HG03442 (cell line): ENCODE data around the gene C8B.

ENCODE experiments used
- ATAC-seq: cut with Tn5 transposase; IDR thresholded peaks from one replicate; pipeline ENCODE4 v1.9.1; 2021; ENCODE audit warnings: mild to moderate bottlenecking, moderate library complexity; ENCODE audit not compliant: unreplicated experiment

The C8B gene

DNA sequence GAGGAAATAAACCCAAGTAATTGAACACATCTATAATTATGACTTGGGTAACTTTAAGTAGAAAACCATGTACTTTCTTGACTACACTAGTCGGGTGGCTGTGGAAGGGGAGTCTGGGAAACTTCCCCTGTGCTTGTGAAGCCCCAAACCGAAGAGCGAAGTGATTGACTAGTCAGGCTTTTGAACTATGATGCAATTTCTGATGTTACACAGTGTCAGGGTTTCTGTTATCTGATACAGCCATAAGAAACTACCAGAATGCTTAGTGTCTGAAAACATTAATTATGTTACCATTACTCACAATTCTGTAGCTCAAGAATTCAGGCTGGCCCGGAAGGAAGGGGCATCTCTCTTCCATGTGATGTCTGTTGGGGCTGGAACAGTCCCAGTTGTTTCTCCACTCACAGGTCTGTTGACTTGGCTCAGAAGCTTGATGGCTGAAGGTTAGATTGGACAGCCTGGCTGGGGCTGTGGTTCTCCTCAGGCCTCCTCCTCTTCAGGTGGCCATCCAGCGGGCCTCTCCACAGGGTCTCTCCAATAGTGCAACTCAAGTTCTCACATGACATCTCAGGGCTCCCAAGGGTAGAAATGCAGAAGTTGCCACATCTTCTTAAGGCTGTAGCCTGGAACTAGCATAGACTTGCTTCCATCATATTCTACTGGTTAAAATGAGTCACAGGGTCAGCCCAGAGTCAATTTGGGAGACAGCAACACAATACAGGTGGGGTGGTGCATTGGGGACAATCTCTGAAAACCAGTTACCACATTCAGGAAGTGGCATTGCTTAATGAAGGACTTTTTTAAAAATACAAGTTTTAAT lies 8.3 kb upstream of the C8B start:
- ATAC-seq = no peak

DNA sequence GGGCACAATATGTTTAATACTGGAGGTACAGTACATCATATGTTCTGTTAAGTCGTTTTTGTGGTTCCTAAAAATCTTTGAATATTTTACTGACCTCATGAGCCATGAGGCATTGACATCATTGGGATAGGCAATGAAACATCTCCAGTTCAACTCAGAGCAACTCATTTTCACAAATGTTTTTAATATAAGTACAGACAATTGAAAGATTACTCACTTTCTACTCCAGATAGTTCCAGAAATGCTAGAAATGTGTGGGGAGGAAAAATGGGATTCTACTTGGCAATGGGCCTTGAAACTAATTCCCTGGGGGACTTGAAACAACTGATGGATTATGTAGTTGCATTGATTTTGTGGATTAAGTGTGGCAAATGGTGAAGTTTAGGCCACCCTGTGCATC lies 7.2 kb upstream of the C8B start:
- ATAC-seq = no peak

DNA sequence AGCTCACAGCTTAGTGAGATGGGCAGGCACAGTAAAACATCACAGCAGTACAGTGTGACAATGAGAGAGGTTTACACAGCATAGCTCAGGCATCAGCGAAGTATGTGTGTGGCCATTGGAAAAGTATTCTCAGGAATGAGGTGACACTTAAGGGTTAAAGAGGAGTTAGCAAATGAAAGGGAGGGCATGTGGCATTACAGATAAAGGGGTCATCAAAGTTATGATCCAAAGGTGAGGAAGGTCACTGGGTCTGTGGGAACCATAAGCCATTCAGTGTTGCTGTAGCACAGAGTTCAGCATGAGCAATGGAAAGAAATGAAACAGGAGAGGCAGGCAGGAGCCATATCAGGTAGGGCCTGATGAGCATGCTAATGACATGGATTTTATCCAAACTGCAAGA lies 4.5 kb upstream of the C8B start:
- ATAC-seq = no peak

DNA sequence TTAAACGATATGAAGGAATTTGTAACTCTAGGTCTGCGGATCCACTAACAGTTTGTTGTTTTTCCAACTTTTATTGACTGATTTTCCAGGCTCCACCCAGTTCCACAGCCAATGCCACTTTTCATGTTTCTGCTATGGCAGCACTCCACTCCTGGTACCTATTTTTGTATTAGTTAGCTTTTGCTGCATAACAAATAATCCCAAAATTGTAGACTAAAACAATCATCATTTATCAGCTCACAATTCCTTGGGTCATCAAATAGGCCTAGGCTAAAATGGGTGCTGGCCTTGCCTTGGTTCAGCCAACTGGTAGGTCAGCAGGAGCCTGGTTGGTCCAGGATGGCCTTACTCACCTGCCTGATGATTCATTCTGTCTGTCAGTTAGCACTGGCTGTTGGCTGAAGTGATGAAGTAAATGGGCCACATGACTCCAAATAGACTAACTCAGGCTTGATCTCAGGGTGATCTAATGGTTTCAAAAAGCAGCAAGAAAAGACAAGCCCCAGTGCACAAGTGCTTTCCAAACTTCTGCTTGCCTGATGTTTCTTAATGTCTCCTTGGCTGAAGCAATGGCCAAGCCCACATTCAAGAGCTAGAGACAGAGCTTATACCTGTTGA lies 3.2 kb upstream of the C8B start:
- no peak for ATAC-seq

DNA sequence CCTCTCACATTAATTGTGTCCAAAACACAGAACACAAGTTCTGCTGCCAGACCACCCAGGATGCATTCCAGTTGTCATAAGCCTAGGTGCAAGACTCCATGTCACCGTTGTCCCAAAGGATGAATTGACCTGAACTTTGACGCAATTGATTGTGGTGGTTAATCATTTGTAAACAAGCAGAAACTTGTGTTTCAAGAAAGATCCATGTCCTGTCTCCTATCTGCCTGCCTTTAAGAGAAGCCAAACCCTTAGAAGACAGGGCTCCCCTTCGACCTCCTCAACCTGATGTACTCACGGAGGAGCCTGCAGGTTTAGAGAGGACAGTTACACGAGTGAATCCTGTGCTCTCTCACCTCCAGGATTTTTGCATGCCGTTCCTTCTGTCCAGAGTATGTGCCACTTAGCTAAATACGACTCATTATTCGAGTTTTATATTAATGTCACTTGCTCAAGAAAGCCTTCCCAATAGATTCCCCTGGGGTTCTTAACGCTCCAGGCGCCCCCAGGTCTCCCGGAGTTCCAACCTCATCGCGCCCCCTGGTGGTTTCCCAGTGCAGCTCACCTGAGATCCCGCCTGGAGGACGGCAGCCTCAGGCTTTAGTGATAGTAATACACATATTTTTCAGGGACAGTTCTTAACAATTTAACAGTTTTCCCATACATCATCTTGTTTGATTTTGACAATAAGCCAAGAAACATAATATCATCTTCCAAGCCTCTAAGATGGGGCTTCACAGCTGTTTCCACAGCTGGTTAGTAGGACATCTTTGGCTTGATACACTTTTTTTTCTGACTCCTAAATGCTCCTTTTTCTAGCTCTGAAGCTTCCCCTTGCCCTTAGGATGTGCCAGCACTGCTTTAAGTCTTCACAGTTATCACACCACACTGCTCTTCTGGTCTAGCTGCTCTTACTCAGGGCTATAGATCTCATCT lies 2.4 kb upstream of the C8B start:
- no peak for ATAC-seq

DNA sequence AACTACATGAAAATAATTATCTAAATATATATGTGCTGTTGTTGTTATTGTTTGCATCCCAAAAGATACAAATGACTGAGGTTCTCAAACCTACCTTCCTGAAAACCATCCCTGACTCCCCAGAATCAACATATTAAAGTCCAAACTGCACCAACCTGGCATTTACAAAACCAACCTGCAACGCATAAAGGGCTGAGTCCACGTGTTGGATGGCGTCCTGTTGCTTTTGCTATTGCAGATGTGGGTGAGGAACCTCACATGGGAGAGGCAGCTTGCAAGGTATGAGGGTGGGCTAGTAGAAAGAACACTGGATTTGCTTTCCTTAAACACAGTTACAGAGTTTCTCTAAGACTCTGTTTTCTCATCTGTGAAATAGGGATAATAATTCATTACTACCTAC lies 1.5 kb upstream of the C8B start:
- no peak for ATAC-seq

DNA sequence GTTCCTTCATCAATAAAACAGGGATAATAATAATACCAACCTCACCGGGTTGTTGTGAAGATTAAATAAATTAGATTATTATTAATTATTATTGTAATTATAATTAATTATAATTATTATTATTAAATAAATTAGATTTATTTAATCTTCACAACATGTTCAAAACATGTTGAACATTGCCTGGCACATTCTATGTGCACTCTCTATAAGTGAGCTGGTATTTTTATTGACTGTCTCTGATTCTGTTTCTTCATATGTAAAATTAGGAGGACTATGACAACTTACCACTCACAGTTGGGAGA lies 834 bp upstream of the C8B start:
- no peak for ATAC-seq

DNA sequence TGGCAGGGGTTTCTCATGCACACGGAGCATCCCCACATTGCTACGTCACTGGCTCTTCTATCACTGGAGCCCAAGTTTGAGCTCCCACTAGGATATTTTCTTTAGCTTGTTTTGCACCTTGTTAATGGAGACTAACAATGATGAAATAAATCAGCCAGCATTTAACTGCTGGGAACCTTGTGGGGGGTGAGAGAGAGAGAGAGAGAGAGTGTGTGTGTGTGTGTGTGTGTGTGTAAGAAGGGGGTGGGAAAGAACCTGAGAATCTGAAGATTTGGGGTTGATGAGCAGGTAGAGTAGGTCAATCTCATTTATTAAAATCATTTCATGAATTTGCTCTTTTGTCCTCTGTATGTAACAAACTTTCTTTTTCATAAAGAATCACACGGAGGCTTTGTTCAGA lies 624 bp downstream of the C8B start:
- ATAC-seq = no peak

DNA sequence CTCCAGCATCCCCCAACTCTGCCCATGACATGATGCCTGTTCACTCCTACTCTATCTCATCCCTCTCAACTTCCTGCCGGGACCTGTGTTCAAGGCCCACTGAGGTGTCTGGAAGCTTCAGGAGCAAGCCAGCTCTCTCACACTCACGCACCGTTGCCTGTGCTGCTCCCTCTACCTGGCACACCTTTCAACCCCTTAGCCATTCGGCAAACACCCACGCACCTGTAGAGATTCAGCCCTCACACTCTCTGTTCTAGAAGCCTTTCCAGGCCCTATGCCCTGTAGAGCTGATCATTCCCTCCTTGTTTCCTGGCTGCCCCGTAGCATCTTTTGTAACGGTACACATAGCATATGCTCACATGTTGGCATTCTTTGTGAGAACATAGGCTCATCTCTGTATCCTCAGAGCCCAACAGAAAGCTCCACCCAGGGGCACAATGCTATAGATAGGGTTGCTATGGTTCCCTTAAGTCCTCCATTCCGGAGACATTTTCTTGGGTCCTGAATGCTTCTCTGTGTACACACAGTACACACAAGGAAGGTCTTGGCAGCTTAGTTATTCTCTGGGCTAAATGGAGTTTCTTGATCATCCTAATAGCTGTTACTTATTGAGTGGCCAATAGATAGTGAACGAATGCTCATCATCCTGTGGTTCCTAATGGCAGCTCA lies 1.3 kb downstream of the C8B start:
- ATAC-seq = no peak

DNA sequence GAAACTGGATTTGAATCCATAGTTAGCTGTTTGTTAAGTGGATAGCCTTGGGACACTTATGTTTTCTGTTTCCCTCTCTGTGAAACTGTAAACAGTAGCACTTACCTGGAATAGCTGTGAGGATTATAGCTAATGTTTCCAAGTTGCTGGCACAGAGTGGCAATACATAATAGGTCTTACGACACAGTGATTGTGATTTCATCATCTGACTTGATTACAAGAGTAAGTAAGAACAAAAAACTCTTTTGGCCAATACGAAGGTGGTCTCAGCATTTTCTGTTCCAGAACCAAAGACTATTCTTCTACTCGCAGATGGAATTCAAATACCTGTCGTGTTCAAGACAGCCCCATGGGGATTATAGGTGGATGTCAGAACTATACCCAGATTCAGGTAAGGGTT lies 2.1 kb downstream of the C8B start:
- ATAC-seq = no peak

DNA sequence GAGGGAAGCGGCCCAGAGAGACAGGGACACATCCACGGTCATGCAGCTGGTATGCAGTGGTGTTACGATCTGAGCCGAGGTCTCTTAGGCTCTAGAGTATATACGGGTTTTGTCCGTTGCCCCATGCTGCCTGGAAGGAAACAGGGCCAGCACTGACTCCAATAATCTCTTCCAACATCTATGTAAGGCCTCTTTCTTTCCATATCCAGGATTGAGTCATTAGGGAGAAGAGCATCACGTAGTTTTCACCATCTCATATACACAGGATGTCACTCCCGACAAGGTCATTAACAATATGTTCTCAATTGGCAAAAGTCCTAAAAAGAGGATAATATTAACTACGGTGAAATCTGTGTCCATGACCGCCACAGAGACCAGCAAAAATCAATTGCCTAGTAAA lies 4.4 kb downstream of the C8B start:
- no peak for ATAC-seq

DNA sequence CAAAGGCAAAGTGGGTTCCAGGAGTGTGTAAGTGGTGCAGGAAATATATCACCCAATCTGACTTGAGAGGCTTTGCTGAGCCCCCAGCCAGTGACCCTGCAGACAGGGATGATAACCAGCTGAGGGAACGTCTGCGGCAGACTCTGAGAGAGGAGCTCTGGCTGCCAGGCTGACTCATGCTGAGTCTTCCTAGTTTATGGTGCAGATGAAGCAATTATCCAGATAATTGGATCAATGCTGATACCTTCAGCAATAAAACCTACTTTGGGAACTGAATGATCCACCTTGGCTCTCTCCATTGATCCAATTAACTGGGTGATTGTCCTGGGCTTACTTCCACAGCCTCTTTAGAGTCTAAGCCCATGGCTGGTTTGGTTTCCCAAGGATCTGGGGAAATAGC lies 7.3 kb downstream of the C8B start:
- ATAC-seq = no peak

DNA sequence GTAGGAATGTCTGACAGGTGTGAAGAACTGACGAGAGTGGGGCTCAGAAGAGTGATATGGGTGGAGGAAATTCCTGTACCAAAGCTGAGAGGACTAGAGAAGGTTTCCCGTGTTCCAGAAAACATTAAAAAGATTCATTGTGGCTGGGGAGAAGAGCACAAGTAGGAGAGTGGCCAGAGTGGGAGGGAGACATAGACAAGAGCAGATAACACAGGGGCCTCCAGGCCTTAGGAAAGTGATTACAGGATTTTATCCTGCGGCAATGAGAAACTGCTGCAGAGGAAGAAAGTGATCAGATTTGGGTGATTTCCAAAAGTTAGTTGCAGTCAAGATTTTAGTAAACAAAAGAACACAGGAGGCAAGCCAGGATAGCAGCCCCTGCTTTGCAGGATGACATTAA lies 7.9 kb downstream of the C8B start:
- no peak for ATAC-seq

DNA sequence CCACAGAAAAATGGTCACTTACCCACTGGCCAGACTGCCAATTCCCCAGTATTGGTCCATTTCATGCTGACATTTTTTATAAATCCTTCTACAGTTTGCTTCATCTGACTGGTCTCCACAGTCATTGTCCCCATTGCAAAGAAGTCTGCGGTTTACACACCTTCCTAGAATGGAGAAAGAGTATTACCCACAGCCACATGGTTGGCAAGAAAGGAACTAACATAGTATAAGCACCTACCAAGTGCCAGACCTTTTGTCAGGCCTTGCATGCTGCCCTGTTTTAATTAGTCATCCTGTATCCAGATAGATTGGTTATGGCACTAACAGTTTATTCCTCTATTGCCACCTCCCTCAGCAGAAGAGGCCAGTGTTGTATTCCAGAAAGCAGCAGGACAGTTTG lies 11.2 kb downstream of the C8B start:
- no peak for ATAC-seq

DNA sequence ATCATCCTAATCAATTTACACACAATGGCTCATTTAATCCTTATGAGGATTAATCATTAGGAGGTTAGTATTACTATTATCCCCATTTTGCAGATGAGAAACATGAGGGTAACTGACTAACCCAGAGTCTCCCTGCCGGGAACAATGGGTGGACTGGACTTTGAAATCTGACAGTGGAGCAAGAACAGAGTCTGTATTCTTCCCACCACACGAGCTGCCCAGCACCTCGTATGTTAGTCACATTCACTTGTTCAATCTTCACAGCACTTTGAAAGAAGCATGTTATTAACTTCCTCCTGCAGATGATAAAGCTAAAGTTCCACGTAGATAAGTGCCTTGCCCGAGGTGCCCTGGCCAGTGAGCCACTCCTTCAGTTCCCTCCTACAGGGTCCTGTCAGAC lies 12.4 kb downstream of the C8B start:
- ATAC-seq = no peak

DNA sequence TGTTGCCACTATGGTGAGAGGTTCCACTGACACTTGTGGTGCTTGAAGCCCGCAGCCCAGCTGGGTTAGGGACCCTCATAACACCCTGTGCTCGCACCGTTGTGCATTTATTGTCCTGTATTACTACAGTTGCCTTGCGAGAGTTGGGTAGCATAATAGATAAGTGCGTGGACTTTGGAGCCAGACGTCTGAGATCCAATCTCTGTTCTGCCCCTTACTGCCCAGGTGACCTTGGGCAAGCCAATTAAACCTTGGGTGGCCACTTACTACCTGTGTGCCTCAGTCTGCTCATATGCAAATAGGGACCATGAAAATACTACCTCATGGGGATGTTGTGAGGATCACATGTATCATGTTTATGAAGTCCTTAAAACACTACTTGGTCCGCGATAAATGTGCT lies 13.3 kb downstream of the C8B start:
- no peak for ATAC-seq

DNA sequence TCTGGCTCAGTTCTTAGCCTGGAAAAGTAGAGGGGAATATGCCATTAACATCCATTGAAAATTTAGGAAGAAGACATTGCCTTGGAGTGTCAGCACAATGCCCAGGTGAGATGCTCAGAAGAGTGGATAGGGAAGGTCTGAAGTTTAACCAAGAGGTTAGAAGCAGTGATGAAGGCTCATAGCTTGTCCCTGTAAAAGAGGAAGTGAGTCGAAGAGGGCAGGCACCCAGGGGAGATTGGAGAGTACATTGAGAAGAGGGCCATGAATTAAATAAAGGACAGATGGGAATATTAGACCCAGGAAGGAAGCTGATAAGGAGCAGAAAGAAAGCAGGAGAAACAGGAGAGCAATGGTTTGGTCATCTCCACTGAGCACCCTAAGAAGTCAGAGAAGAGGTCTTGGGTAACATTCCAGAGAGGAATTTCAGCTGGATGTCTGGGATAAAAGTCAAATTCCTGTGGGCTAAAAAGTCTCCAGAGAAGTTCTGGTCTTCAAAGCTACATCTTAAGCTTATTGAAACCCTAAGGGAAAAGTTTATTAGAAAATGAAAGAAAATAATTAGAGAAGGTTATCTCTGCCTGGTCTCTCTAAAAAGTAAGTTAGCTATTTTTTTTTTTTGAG lies 17.3 kb downstream of the C8B start:
- no peak for ATAC-seq

DNA sequence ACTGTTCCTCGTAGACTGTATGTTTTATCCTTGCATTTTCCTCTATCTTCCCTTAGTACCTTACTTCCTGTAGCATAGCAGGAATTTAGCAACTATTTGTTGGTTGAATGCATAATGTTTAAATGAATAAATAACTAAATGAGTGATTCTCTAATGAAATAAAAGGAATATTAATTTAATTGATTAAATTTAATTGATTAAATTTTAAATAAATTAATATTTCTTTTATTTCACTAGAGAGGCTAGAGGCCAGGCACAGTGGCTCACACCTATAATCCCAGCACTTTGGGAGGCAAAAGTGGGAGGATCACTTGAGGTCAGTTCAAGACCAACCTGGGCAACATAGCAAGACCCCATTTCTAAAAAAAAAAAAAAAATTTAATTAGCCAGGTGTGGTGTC lies 25.8 kb downstream of the C8B start:
- ATAC-seq = no peak

DNA sequence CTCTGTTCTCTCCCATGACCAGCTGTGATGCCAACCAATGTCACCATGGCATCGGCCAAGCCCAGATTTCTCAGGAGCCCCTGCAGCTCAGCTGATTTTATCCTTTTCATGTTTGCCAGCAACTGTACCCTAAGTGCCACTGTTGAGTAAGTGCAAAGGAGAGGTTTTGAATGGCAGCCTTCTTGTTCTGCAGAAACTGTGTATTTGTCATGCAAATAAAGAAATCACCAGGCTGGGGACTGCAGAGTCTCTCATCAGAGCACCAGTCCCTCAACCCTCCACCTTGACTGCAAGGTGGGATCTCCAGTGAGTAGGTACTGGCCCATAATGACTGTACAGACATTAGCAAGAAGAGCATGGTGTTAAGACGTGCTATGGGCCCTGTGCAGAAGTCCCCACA lies 26.6 kb downstream of the C8B start:
- ATAC-seq = no peak

DNA sequence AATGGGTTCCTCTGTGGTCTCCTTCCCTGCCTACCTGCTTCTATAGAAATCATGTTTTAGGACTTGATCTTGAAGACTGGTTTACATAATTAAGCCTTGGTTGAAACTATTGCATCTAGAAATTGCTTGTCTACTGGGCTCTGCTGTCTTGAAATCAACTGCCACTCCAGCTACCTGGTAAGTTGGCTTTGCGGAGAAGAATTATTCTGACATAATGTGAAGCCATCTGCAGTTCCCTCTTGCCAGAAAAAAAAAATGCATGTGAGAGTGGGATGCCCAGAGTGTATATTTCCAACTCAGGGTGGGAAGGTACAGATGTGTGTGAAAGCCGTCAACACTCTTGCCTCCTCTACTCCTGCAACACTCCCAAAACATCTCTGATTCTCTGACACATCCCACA lies 27.2 kb downstream of the C8B start:
- no peak for ATAC-seq

DNA sequence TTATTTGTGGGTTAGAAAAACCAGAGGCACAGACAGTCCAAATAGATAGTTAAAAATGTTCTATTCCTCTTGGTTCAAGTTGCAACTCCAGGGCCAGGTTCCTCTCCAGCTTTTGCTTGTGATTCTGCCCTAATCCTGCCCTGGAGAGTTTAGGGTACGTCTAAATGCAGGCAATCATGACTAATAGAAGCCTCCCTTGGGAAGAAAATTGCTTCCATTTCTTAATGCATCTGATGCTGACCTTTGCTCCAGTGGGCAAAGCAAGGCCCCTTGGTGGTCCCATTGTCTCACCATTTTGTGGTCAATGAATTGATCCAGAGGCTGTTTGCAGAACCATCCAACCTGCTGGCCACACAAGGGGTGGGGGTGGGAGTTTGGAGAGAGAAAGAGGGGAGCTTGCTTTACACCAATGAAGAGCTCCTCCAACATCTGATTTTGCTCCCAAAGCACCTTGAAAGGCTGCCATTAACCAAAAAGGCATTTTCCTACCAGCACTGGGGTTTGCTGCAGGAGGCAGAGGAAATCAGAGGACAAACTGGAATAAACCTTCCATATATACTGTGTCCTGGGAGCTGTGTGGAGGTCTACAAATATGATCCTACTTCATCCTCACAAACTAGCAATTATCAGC lies 31.3 kb downstream of the C8B start:
- ATAC-seq = no peak
